UCSD-AML1 (cell line): ENCODE results near the gene NXF2.
"Not testable (repeated sequence)": the region's sequence is repeated elsewhere in the genome, so short reads cannot be mapped to it uniquely, and the experiment has no call there.

ENCODE experiments used
- DNase-seq: peaks from one replicate; lab custom pipeline; 2025; ENCODE audit not compliant: unreplicated experiment; lab: John Stamatoyannopoulos, UW

NXF2 gene

GRCh38 chrX:102246893-102247292, at the start of gene NXF2:
Gene NXF2, plus strand, starts transcription at chrX:102247167. Its CDS starts 59,912 bp downstream, at chrX:102307079.
- not testable (repeated sequence) for DNase-seq

GRCh38 chrX:102207940-102208339, 39.0 kb upstream of the NXF2 start:
- not testable (repeated sequence) for DNase-seq

- not testable (repeated sequence) for DNase-seq
Measured at GRCh38 chrX:102214986-102215385, 32.0 kb upstream of the NXF2 start, which contains the start of gene TCP11X1. Gene TCP11X1, plus strand, starts transcription at chrX:102215301.

GRCh38 chrX:102216497-102216896, 30.5 kb upstream of the NXF2 start:
- DNase-seq: not testable (repeated sequence)

GRCh38 chrX:102235678-102236077, 11.3 kb upstream of the NXF2 start:
- not testable (repeated sequence) for DNase-seq

- DNase-seq: not testable (repeated sequence)
Measured at GRCh38 chrX:102240265-102240664, 6.7 kb upstream of the NXF2 start.

- DNase-seq: not testable (repeated sequence)
Measured at GRCh38 chrX:102272231-102272630, 25.3 kb downstream of the NXF2 start.

- no peak for DNase-seq
Measured at GRCh38 chrX:102338162-102338561, 91.2 kb downstream of the NXF2 start.

GRCh38 chrX:102339312-102340298, 92.6 kb downstream of the NXF2 start:
- DNase-seq: no peak

GRCh38 chrX:102341867-102342266, 94.9 kb downstream of the NXF2 start:
- no peak for DNase-seq

- DNase-seq: no peak
Measured at GRCh38 chrX:102345916-102346315, 98.9 kb downstream of the NXF2 start.
